ENCODE measurements around the gene ANTXR1. TPM values are rescaled to one million over a fixed set of nuclear protein-coding genes. Genes with fewer than 3 reads are reported as not detected.

The ANTXR1 gene
- total RNA-seq, 1 donor from 2014 or later = 7.8 TPM

- no peak for DNase-seq (ENCODE audit: low read depth)
These were observed 201.9 kb downstream of the ANTXR1 start for GRCh38 chr2:69214898-69215297.

GRCh38 chr2:69216535-69217332 is 203.8 kb downstream of the ANTXR1 start:
- no peak overlapping the region for H3K4me3 ChIP-seq (ENCODE audit: low read depth, low read length)
- TF ChIP-seq, protein P1, sequence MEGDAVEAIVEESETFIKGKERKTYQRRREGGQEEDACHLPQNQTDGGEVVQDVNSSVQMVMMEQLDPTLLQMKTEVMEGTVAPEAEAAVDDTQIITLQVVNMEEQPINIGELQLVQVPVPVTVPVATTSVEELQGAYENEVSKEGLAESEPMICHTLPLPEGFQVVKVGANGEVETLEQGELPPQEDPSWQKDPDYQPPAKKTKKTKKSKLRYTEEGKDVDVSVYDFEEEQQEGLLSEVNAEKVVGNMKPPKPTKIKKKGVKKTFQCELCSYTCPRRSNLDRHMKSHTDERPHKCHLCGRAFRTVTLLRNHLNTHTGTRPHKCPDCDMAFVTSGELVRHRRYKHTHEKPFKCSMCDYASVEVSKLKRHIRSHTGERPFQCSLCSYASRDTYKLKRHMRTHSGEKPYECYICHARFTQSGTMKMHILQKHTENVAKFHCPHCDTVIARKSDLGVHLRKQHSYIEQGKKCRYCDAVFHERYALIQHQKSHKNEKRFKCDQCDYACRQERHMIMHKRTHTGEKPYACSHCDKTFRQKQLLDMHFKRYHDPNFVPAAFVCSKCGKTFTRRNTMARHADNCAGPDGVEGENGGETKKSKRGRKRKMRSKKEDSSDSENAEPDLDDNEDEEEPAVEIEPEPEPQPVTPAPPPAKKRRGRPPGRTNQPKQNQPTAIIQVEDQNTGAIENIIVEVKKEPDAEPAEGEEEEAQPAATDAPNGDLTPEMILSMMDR (conservative IDR thresholded peaks at IDR 0.05; ENCODE audit: low read depth, low read length) = no peak
- DNase-seq (ENCODE audit: low read depth) = no peak

More at GRCh38 chr2:69214898-69215297, 201.9 kb downstream of the ANTXR1 start:
- TF ChIP-seq, protein P1 (conservative IDR thresholded peaks at IDR 0.05; ENCODE audit: low read depth, low read length) = no peak
- no peak overlapping the region for H3K4me3 ChIP-seq (ENCODE audit: low read depth, low read length)

GRCh38 chr2:69217333-69218080 is 204.5 kb downstream of the ANTXR1 start:
- TF ChIP-seq, protein P1 (conservative IDR thresholded peaks at IDR 0.05; ENCODE audit: low read depth, low read length) = no peak
- DNase-seq (ENCODE audit: low read depth) = no peak
- no peak overlapping the region for H3K4me3 ChIP-seq (ENCODE audit: low read depth, low read length)

DNA sequence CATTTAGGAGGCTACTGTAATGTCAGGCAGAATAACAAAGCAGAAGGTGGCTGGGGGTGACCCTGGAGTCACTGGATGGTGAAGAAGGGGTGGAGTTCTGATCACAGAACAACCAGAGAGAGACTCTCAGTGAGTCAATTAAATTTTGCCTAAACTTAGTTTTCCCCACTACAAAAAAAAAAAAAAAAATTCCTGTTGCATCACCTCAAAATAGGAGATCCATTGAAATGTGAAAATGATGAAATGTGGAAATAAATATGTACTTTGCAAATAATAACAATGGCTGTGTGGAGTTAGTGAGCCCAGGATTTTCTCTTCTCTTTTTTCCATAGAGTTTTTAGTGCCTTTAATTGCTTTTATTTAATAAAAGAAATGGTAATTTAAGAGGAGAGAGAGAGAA is 208.5 kb downstream of the ANTXR1 start:
- H3K4me3 ChIP-seq (ENCODE audit: low read depth, low read length) = no peak overlapping the region
- TF ChIP-seq, protein P1 (conservative IDR thresholded peaks at IDR 0.05; ENCODE audit: low read depth, low read length) = no peak
- no peak for DNase-seq (ENCODE audit: low read depth)

- no peak overlapping the region for H3K4me3 ChIP-seq (ENCODE audit: low read depth, low read length)
- no peak for DNase-seq (ENCODE audit: low read depth)
- TF ChIP-seq, protein P1 (conservative IDR thresholded peaks at IDR 0.05; ENCODE audit: low read depth, low read length) = no peak
These were observed 209.2 kb downstream of the ANTXR1 start for GRCh38 chr2:69221960-69222751.

GRCh38 chr2:69222953-69223658 is 210.1 kb downstream of the ANTXR1 start:
- TF ChIP-seq, protein P1 (conservative IDR thresholded peaks at IDR 0.05; ENCODE audit: low read depth, low read length) = no peak
- DNase-seq (ENCODE audit: low read depth) = no peak

More at GRCh38 chr2:69222953-69223658, 210.1 kb downstream of the ANTXR1 start:
- H3K4me3 ChIP-seq (ENCODE audit: low read depth, low read length) = no peak overlapping the region

All from epithelial cell of proximal tubule (primary cell).